Neuronal stem cell (in vitro differentiated cells): ENCODE measurements around the gene LVRN.

Source experiments
- DNase-seq: peaks from one replicate; pipeline ENCODE4 v3.0.0-alpha.2; 2013; ENCODE audit warnings: low spot score
- H2AFZ ChIP-seq: one replicate; pipeline ENCODE4 v1.6.1; 2013; ENCODE audit warnings: mild to moderate bottlenecking, low read length, inconsistent platforms
- H2AK5ac ChIP-seq: 2 replicates; pipeline ENCODE4 v1.6.1; 2013; ENCODE audit warnings: low read depth, mild to moderate bottlenecking, inconsistent platforms, low read length, moderate library complexity, mixed read lengths
- H2BK120ac ChIP-seq: 2 replicates; pipeline ENCODE4 v1.6.1; 2013; ENCODE audit warnings: low read depth, mild to moderate bottlenecking, inconsistent platforms, low read length, moderate library complexity, mixed read lengths
- H2BK12ac ChIP-seq: one replicate; pipeline ENCODE4 v1.6.1; 2013; ENCODE audit warnings: low read length, inconsistent platforms
- H2BK15ac ChIP-seq: 2 replicates; pipeline ENCODE4 v1.6.1; 2013; ENCODE audit warnings: mild to moderate bottlenecking, low read length, inconsistent platforms, mixed read lengths
- H2BK5ac ChIP-seq: one replicate; pipeline ENCODE4 v1.6.1; 2013; ENCODE audit warnings: inconsistent platforms, mild to moderate bottlenecking, low read length, moderate library complexity
- H3K14ac ChIP-seq: one replicate; pipeline ENCODE4 v1.6.1; 2013; ENCODE audit warnings: low read length, inconsistent platforms
- H3K18ac ChIP-seq: 2 replicates; pipeline ENCODE4 v1.6.1; 2013; ENCODE audit warnings: low read length, inconsistent platforms
- H3K23ac ChIP-seq: 2 replicates; pipeline ENCODE4 v1.6.1; 2013; ENCODE audit warnings: low read depth, mild to moderate bottlenecking, mixed read lengths, low read length, inconsistent platforms; ENCODE audit not compliant: poor library complexity
- H3K27ac ChIP-seq: replicated peaks from 3 replicates; pipeline ENCODE4 v1.5.1; 2013; ENCODE audit warnings: low read length, inconsistent platforms
- H3K27me3 ChIP-seq, 3 experiments: 2 replicates each; pipeline ENCODE4 v1.6.1; 2013; ENCODE audit warnings: low read length in 3 of 3, mild to moderate bottlenecking in 2 of 3, inconsistent platforms in 1 of 3, low read depth in 1 of 3, mixed read lengths in 1 of 3, moderate library complexity in 1 of 3; ENCODE audit not compliant: control insufficient read depth in 3 of 3, insufficient read depth in 3 of 3
- H3K36me3 ChIP-seq, 2 donors: replicated peaks in 1 of 2; 2 replicates each; pipeline ENCODE4 v1.6.1; 2013; ENCODE audit warnings: low read length in 2 of 2; ENCODE audit not compliant: control insufficient read depth in 2 of 2, insufficient read depth in 2 of 2
- H3K4ac ChIP-seq: 2 replicates; pipeline ENCODE4 v1.6.1; 2013; ENCODE audit warnings: inconsistent platforms, mild to moderate bottlenecking, low read length, moderate library complexity
- H3K4me1 ChIP-seq, 2 donors: 1 replicate in 1 of 2; 2 replicates in 1 of 2; pipeline ENCODE4 v1.6.1; 2013; ENCODE audit warnings: low read length in 2 of 2, low read depth in 1 of 2; ENCODE audit not compliant: control insufficient read depth in 2 of 2, insufficient read depth in 1 of 2
- H3K4me2 ChIP-seq: one replicate; pipeline ENCODE4 v1.6.1; 2013; ENCODE audit warnings: mild to moderate bottlenecking, low read length, inconsistent platforms; ENCODE audit not compliant: insufficient read depth, poor library complexity, severe bottlenecking
- H3K4me3 ChIP-seq, 2 donors: 2 replicates each; pipeline ENCODE4 v1.5.1; 2013; ENCODE audit warnings: low read length in 2 of 2, mild to moderate bottlenecking in 2 of 2, inconsistent platforms in 1 of 2, moderate library complexity in 1 of 2
- H3K79me1 ChIP-seq: one replicate; pipeline ENCODE4 v1.6.1; 2013; ENCODE audit warnings: low read depth, mild to moderate bottlenecking, inconsistent platforms, low read length, moderate library complexity
- H3K9ac ChIP-seq: one replicate; pipeline ENCODE4 v1.6.1; 2013; ENCODE audit warnings: mild to moderate bottlenecking, low read depth, low read length, inconsistent platforms; ENCODE audit not compliant: poor library complexity
- H3K9me3 ChIP-seq, 2 donors: replicated peaks in 1 of 2; 2 replicates each; pipeline versions ENCODE3 to v1.6.1; 2013; ENCODE audit warnings: low read length in 2 of 2, mild to moderate bottlenecking in 2 of 2, inconsistent platforms in 1 of 2, low read depth in 1 of 2, mixed read lengths in 1 of 2, moderate library complexity in 1 of 2; ENCODE audit not compliant: control insufficient read depth in 2 of 2, insufficient read depth in 1 of 2
- H4K8ac ChIP-seq: one replicate; pipeline ENCODE4 v1.6.1; 2013; ENCODE audit warnings: low read depth, mild to moderate bottlenecking, inconsistent platforms, low read length, moderate library complexity
- H4K91ac ChIP-seq: one replicate; pipeline ENCODE4 v1.6.1; 2013; ENCODE audit warnings: low read length, low read depth, mild to moderate bottlenecking, inconsistent platforms; ENCODE audit not compliant: poor library complexity
- WGBS, 2 donors: extraction: QIAGEN DNeasy Blood & Tissue Kit; methylation state at CpG; one replicate each; pipeline ENCODE4 v1.1.7; 2013; ENCODE audit warnings: missing lambda C conversion rate in 2 of 2, mixed read lengths in 1 of 2; ENCODE audit not compliant: insufficient read length in 2 of 2, insufficient replicate concordance in 1 of 2; ENCODE audit errors: extremely low coverage in 2 of 2; 5-methylcytosine and 5-hydroxymethylcytosine counted together

Gene LVRN

DNA sequence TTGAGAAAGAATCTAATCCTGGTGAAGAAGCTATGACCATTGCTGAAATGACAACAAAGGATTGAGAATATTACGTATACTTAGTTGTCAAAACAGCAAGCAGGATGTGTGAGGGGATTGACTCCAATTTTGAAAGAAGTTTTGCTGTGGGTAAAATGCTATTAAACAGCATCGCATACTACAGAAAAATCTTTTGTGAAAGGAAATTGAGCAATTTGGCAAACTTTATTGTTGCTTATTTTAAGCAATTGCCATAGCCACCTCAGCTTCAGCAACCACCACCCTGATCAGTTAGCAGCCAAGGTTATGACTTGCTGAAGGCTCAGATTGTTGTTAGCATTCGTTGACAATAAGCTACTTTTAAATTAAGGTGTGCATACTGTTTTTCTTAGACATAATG lies 47.5 kb downstream of the LVRN start:
- Histone ChIP-seq H4K8ac (no peak overlapping the region), H2AFZ (no peak overlapping the region), H3K23ac (no peak overlapping the region), H2BK12ac (no peak overlapping the region), H3K9me3 (no peaks in the 10 kb centered on the region), H3K4me2 (no peak overlapping the region), H3K27ac (no peak overlapping the region), H3K36me3 (no peaks in the 10 kb centered on the region), H3K4me1 (no peaks in the 10 kb centered on the region), H2AK5ac (no peak overlapping the region), H2BK120ac (no peak overlapping the region), H2BK15ac (no peak overlapping the region), H3K4ac (no peak overlapping the region), H2BK5ac (no peak overlapping the region), H3K4me3 (no peak overlapping the region), H3K9ac (no peak overlapping the region), H3K14ac (no peak overlapping the region), H3K27me3 (no peaks in the 10 kb centered on the region), H3K79me1 (no peaks in the 10 kb centered on the region), H4K91ac (no peak overlapping the region), H3K18ac (no peak overlapping the region)
- no peak for DNase-seq
- no CpG with 5 or more reads among the region's 3 CpGs for WGBS, 2 donors

- H3K4me2 ChIP-seq = no peak overlapping the region
- no peak overlapping the region for H3K18ac ChIP-seq
- no peak overlapping the region for H2BK12ac ChIP-seq
- no peak overlapping the region for H4K91ac ChIP-seq
- H2AK5ac ChIP-seq = no peak overlapping the region
- H3K79me1 ChIP-seq = no peaks in the 10 kb centered on the region
- H2BK15ac ChIP-seq = no peak overlapping the region
- no peak overlapping the region for H3K23ac ChIP-seq
- no peak for DNase-seq
- no peak overlapping the region for H2AFZ ChIP-seq
- no peaks in the 10 kb centered on the region for H3K27me3 ChIP-seq
- no peaks in the 10 kb centered on the region for H3K36me3 ChIP-seq
- H2BK5ac ChIP-seq = no peak overlapping the region
- H3K4ac ChIP-seq = no peak overlapping the region
- no peaks in the 10 kb centered on the region for H3K9me3 ChIP-seq
- no peak overlapping the region for H2BK120ac ChIP-seq
- H3K4me3 ChIP-seq = no peak overlapping the region
- no peak overlapping the region for H4K8ac ChIP-seq
- no peak overlapping the region for H3K14ac ChIP-seq
- H3K4me1 ChIP-seq = no peaks in the 10 kb centered on the region
- H3K9ac ChIP-seq = no peak overlapping the region
- no peak overlapping the region for H3K27ac ChIP-seq
Measured at GRCh38 chr5:116011046-116011445, 48.8 kb downstream of the LVRN start.

- no CpG with 5 or more reads among the region's 6 CpGs for WGBS, 2 donors
- H4K91ac ChIP-seq = no peak overlapping the region
- H2BK120ac ChIP-seq = no peak overlapping the region
- no peak overlapping the region for H2BK15ac ChIP-seq
- no peak for DNase-seq
- H3K9me3 ChIP-seq = no peaks in the 10 kb centered on the region
- no peaks in the 10 kb centered on the region for H3K4me1 ChIP-seq
- H4K8ac ChIP-seq = no peak overlapping the region
- H3K4me2 ChIP-seq = no peak overlapping the region
- H2AK5ac ChIP-seq = no peak overlapping the region
- H3K18ac ChIP-seq = no peak overlapping the region
- no peak overlapping the region for H3K9ac ChIP-seq
- H3K14ac ChIP-seq = no peak overlapping the region
- H3K79me1 ChIP-seq = no peaks in the 10 kb centered on the region
- no peak overlapping the region for H3K27ac ChIP-seq
- H2BK12ac ChIP-seq = no peak overlapping the region
- H2BK5ac ChIP-seq = no peak overlapping the region
- H3K23ac ChIP-seq = no peak overlapping the region
- no peak overlapping the region for H3K4me3 ChIP-seq
- no peaks in the 10 kb centered on the region for H3K27me3 ChIP-seq
- H2AFZ ChIP-seq = no peak overlapping the region
- H3K36me3 ChIP-seq = no peaks in the 10 kb centered on the region
- no peak overlapping the region for H3K4ac ChIP-seq
Measured at GRCh38 chr5:116013207-116013785, 51.0 kb downstream of the LVRN start.

GRCh38 chr5:116013936-116014335 lies 51.7 kb downstream of the LVRN start:
- Histone ChIP-seq H2AFZ (no peak overlapping the region), H3K9ac (no peak overlapping the region), H3K4me2 (no peak overlapping the region), H3K4me3 (no peak overlapping the region), H2BK12ac (no peak overlapping the region), H3K18ac (no peak overlapping the region), H4K91ac (no peak overlapping the region), H4K8ac (no peak overlapping the region), H2AK5ac (no peak overlapping the region), H2BK15ac (no peak overlapping the region), H3K4me1 (no peaks in the 10 kb centered on the region), H3K27me3 (no peaks in the 10 kb centered on the region), H3K9me3 (no peaks in the 10 kb centered on the region), H3K14ac (no peak overlapping the region), H2BK120ac (no peak overlapping the region), H3K27ac (no peak overlapping the region), H3K36me3 (no peaks in the 10 kb centered on the region), H2BK5ac (no peak overlapping the region), H3K79me1 (no peaks in the 10 kb centered on the region), H3K4ac (no peak overlapping the region), H3K23ac (no peak overlapping the region)
- DNase-seq = no peak
